Endometrium (tissue), 2 donors: Measurements from ENCODE around the gene SMIM35.

Source experiments
- FAIRE-seq: peaks from 2 replicates; lab custom pipeline; 2012; peaks lifted over from hg19 to GRCh38; lab: Jason Lieb, UNC
- donor health status: control.
- donor health status: control.

SMIM35 gene

GRCh38 chr11:118002010-118002540, 84.7 kb downstream of the SMIM35 start:
- no peak for FAIRE-seq

- FAIRE-seq = no peak
These were observed 85.2 kb downstream of the SMIM35 start for GRCh38 chr11:118001494-118001971.

- FAIRE-seq = no peak
These were observed 85.9 kb downstream of the SMIM35 start for GRCh38 chr11:118000850-118001228.

GRCh38 chr11:118000067-118000849, 86.5 kb downstream of the SMIM35 start:
- FAIRE-seq = no peak

- FAIRE-seq = no peak
These were observed 87.3 kb downstream of the SMIM35 start for GRCh38 chr11:117999354-117999993.

- no peak for FAIRE-seq
These were observed 88.0 kb downstream of the SMIM35 start for GRCh38 chr11:117998664-117999353.

GRCh38 chr11:117997823-117998579, 88.8 kb downstream of the SMIM35 start:
- FAIRE-seq = no peak

GRCh38 chr11:117997406-117997805, 89.4 kb downstream of the SMIM35 start:
- FAIRE-seq = no peak

GRCh38 chr11:117996058-117996457, 90.7 kb downstream of the SMIM35 start:
- no peak for FAIRE-seq

GRCh38 chr11:117995472-117995871, 91.3 kb downstream of the SMIM35 start:
- FAIRE-seq = no peak

- FAIRE-seq = no peak
These were observed 92.6 kb downstream of the SMIM35 start for GRCh38 chr11:117993988-117994745.

- FAIRE-seq = no peak
These were observed 94.1 kb downstream of the SMIM35 start for GRCh38 chr11:117992620-117993019.

GRCh38 chr11:117992136-117992535, 94.6 kb downstream of the SMIM35 start:
- FAIRE-seq = no peak

GRCh38 chr11:117989351-117990102, 97.2 kb downstream of the SMIM35 start:
- FAIRE-seq = no peak

- FAIRE-seq = no peak
These were observed 99.7 kb downstream of the SMIM35 start for GRCh38 chr11:117986981-117987574.

- FAIRE-seq = no peak
These were observed 100.5 kb downstream of the SMIM35 start, which contains the start of gene IL10RA for GRCh38 chr11:117985953-117986887. IL10RA (plus strand) TSS chr11:117986394; CDS start chr11:117986468, 74 bp downstream.

GRCh38 chr11:117984476-117984875, 102.3 kb downstream of the SMIM35 start:
- no peak for FAIRE-seq

- FAIRE-seq = no peak
These were observed 103.6 kb downstream of the SMIM35 start for GRCh38 chr11:117983163-117983475.

- no peak for FAIRE-seq
These were observed 106.0 kb downstream of the SMIM35 start for GRCh38 chr11:117980720-117981119.
